ENCODE data around the gene CRHR1. TPM values are rescaled to one million over a fixed set of nuclear protein-coding genes. Genes with fewer than 3 reads are reported as not detected.

The CRHR1 gene
- total RNA-seq, 3 donors from 2014 or later (not counting 1 experiment from before 2014, with no cell fraction given) = not detected

- Mint-ChIP-seq H3K27ac (no peak overlapping the region), H3K4me3 (no peak overlapping the region), H3K27me3 (ENCODE audit: low read depth in 2 of 2) (peaks cover 10 to 50% of the 10 kb centered on the region in 2 donors), H3K9me3 (no peaks in the 10 kb centered on the region), H3K4me1 (no peaks in the 10 kb centered on the region), H3K36me3 (no peaks in the 10 kb centered on the region)
- no peak overlapping the region for H3K4me3 ChIP-seq (ENCODE audit: low read length)
- no peak for TF ChIP-seq CTCF (IDR thresholded peaks at IDR 0.05)
- ATAC-seq = no peak
- no peak for DNase-seq
- WGBS (ENCODE audit: insufficient coverage) = 65% methylated on average over 11 of the region's 11 CpGs
- H3K4me1 ChIP-seq (ENCODE audit: control insufficient read depth, insufficient read depth, low read length) = no peaks in the 10 kb centered on the region
- no peaks in the 10 kb centered on the region for H3K9me3 ChIP-seq (ENCODE audit: control insufficient read depth, insufficient read depth, low read length)
- intact Hi-C loops (cut with micrococcal nuclease) = no loop called here
- H3K27me3 ChIP-seq (ENCODE audit: control insufficient read depth, insufficient read depth, low read length) = no peaks in the 10 kb centered on the region
- no peaks in the 10 kb centered on the region for H3K36me3 ChIP-seq (ENCODE audit: control insufficient read depth, insufficient read depth, low read length)
- no peak overlapping the region for H3K27ac ChIP-seq (ENCODE audit: low read length)
Measured at GRCh38 chr17:45745601-45746494, 38.3 kb upstream of the CRHR1 start.

GRCh38 chr17:45747911-45748310, 36.2 kb upstream of the CRHR1 start:
- Mint-ChIP-seq H3K9me3 (no peaks in the 10 kb centered on the region), H3K27ac (no peak overlapping the region), H3K4me1 (no peaks in the 10 kb centered on the region), H3K4me3 (no peak overlapping the region), H3K27me3 (ENCODE audit: low read depth in 2 of 2) (peaks cover 16 to 40% of the 10 kb centered on the region in 2 donors), H3K36me3 (no peaks in the 10 kb centered on the region)
- WGBS (ENCODE audit: insufficient coverage) = 69% methylated on average over 6 of the region's 6 CpGs
- no peaks in the 10 kb centered on the region for H3K9me3 ChIP-seq (ENCODE audit: control insufficient read depth, insufficient read depth, low read length)
- ATAC-seq = no peak
- no peaks in the 10 kb centered on the region for H3K36me3 ChIP-seq (ENCODE audit: control insufficient read depth, insufficient read depth, low read length)
- no peaks in the 10 kb centered on the region for H3K4me1 ChIP-seq (ENCODE audit: control insufficient read depth, insufficient read depth, low read length)
- no peak for TF ChIP-seq CTCF (IDR thresholded peaks at IDR 0.05)
- no peak for DNase-seq
- H3K27me3 ChIP-seq (ENCODE audit: control insufficient read depth, insufficient read depth, low read length) = no peaks in the 10 kb centered on the region
- H3K4me3 ChIP-seq (ENCODE audit: low read length) = no peak overlapping the region
- H3K27ac ChIP-seq (ENCODE audit: low read length) = no peak overlapping the region
- intact Hi-C loops (cut with micrococcal nuclease) = no loop called here

- ATAC-seq (no peak), DNase-seq (no peak)
- Histone ChIP-seq H3K4me3 (ENCODE audit: low read length) (no peak overlapping the region), H3K27ac (ENCODE audit: low read length) (no peak overlapping the region), H3K9me3 (ENCODE audit: control insufficient read depth, insufficient read depth, low read length) (no peaks in the 10 kb centered on the region), H3K36me3 (ENCODE audit: control insufficient read depth, insufficient read depth, low read length) (no peaks in the 10 kb centered on the region), H3K27me3 (ENCODE audit: control insufficient read depth, insufficient read depth, low read length) (no peaks in the 10 kb centered on the region), H3K4me1 (ENCODE audit: control insufficient read depth, insufficient read depth, low read length) (no peaks in the 10 kb centered on the region)
- Mint-ChIP-seq H3K27me3 (ENCODE audit: low read depth in 2 of 2) (peaks cover 16 to 31% of the 10 kb centered on the region in 2 donors), H3K9me3 (no peaks in the 10 kb centered on the region), H3K4me1 (no peaks in the 10 kb centered on the region), H3K27ac (no peak overlapping the region), H3K36me3 (no peaks in the 10 kb centered on the region), H3K4me3 (no peak overlapping the region)
- intact Hi-C loops (cut with micrococcal nuclease) = no loop called here
- no peak for TF ChIP-seq CTCF (IDR thresholded peaks at IDR 0.05)
- 75% methylated on average over 11 of the region's 11 CpGs for WGBS (ENCODE audit: insufficient coverage)
Measured at GRCh38 chr17:45748731-45749310, 35.3 kb upstream of the CRHR1 start.
